WTC11 (cell line): ENCODE measurements around the gene VLDLR.

Source experiments
- ARID4B ChIP-seq: sonication (generic); formaldehyde crosslinking; IDR thresholded peaks from 2 replicates; pipeline ENCODE4 v1.8.0; 2023; ENCODE audit warnings: missing genetic modification reagents, mild to moderate bottlenecking, borderline replicate concordance
- ELF4 ChIP-seq: sonication (generic); formaldehyde crosslinking; IDR thresholded peaks from 2 replicates; pipeline ENCODE4 v1.8.1; 2022; ENCODE audit warnings: low read depth, mild to moderate bottlenecking, moderate library complexity, missing genetic modification reagents
- NR2C2 ChIP-seq: sonication (generic); formaldehyde crosslinking; IDR thresholded peaks from 2 replicates; pipeline ENCODE4 v1.8.0; 2022; ENCODE audit warnings: mild to moderate bottlenecking, missing genetic modification reagents
- SP1 ChIP-seq: sonication (generic); formaldehyde crosslinking; conservative IDR thresholded peaks from 2 replicates; pipeline ENCODE4 v1.8.1; 2022; ENCODE audit warnings: missing genetic modification reagents
- ZNF263 ChIP-seq: sonication (generic); formaldehyde crosslinking; IDR thresholded peaks from 2 replicates; pipeline ENCODE4 v1.8.1; 2022; ENCODE audit warnings: low read depth, mild to moderate bottlenecking, moderate library complexity, missing genetic modification reagents
- ZNF416 ChIP-seq: fragments of 250-450 bp; sonication (Bioruptor Pico); IDR thresholded peaks from 2 replicates; pipeline ENCODE4 v1.9.0; 2021; ENCODE audit warnings: mild to moderate bottlenecking, inconsistent platforms

- TF ChIP-seq ZNF416, result no peak
- no peak for TF ChIP-seq ELF4 (CRISPR knock-in tag)
- no peak for TF ChIP-seq ZNF263 (CRISPR knock-in tag)
- no peak for TF ChIP-seq SP1
- no peak for TF ChIP-seq NR2C2 (CRISPR knock-in tag)
- no peak for TF ChIP-seq ARID4B
Observed at GRCh38 chr9:2642068-2642467, 20.5 kb downstream of the VLDLR start.
